ENCODE results near the gene TSPAN7. TPM values are rescaled to one million over a fixed set of nuclear protein-coding genes. Genes with fewer than 3 reads are reported as not detected.

TSPAN7 gene
- total and polyA plus RNA-seq, 2 donors (not counting 1 experiment from before 2014, with no cell fraction given) = 0.07 to 0.32 TPM

DNA sequence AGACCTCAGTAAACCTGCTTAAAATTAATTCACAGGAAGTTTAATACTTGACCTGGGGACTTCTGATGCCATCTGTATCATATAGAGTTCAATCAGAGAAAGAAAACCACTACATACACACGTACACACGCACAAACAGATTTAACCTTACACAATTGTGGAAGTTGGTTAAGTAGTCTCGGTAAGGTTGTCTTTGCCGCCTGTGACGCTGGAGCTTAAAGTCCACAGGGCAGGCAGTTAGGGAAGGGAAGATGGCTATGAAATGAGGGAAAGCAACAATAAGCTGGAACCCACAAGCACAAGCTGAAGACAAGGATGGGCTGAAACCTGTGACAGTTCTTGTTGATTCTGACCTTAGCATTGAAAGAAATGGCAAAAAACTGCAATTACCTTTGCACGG lies 41.7 kb upstream of the TSPAN7 start:
- H3K27me3 ChIP-seq (replicated peaks in 1 of 4; ENCODE audit: control extremely low read depth in 1 of 4, control insufficient read depth in 3 of 4, insufficient read depth in 4 of 4, low read length in 3 of 4) = no peaks in the 10 kb centered on the region
- no peaks in the 10 kb centered on the region for H3K9me3 ChIP-seq (ENCODE audit: control extremely low read depth in 1 of 3, control insufficient read depth in 2 of 3, insufficient read depth in 1 of 3, low read length in 2 of 3)
- no peak overlapping the region for H3K27ac ChIP-seq (ENCODE audit: low read length in 2 of 2)
- H3K4me2 ChIP-seq (replicated peaks; ENCODE audit: low read depth, low read length, poor library complexity, severe bottlenecking) = no peak overlapping the region
- Mint-ChIP-seq H3K4me1 (no peaks in the 10 kb centered on the region), H3K27ac (no peak overlapping the region), H3K9me3 (ENCODE audit: insufficient read depth) (no peaks in the 10 kb centered on the region), H3K27me3 (peaks cover 3% of the 10 kb centered on the region), H3K4me3 (no peak overlapping the region)
- no peaks in the 10 kb centered on the region for H3K79me2 ChIP-seq (ENCODE audit: control insufficient read depth, insufficient read depth, low read length)
- ATAC-seq (ENCODE audit: low read depth) = no peak
- H2AFZ ChIP-seq (ENCODE audit: insufficient read depth, low read depth, low read length, poor library complexity, severe bottlenecking) = no peak overlapping the region
- no peaks in the 10 kb centered on the region for H4K20me1 ChIP-seq (ENCODE audit: control insufficient read depth, insufficient read depth, low read length, poor library complexity, severe bottlenecking)
- H3K36me3 ChIP-seq (replicated peaks in 1 of 2; ENCODE audit: control extremely low read depth in 1 of 2, control insufficient read depth in 1 of 2, extremely low read depth in 1 of 2, insufficient read depth in 2 of 2, low read length in 1 of 2) = no peaks in the 10 kb centered on the region
- H3K4me1 ChIP-seq (ENCODE audit: control insufficient read depth in 2 of 2, insufficient read depth in 2 of 2, low read length in 2 of 2) = no peaks in the 10 kb centered on the region
- POLR2A ChIA-PET = no interaction called here
- no CpG with 5 or more reads among the region's 6 CpGs for WGBS (ENCODE audit: insufficient coverage)
- H3K4me3 ChIP-seq (ENCODE audit: control extremely low read depth in 1 of 5, extremely low read depth in 1 of 5, insufficient read depth in 1 of 5, low read depth in 2 of 5, low read length in 4 of 5) = no peak overlapping the region
- intact Hi-C loops (cut with micrococcal nuclease) = no loop called here
- CTCF ChIA-PET = no interaction called here
- TF ChIP-seq, protein P1, sequence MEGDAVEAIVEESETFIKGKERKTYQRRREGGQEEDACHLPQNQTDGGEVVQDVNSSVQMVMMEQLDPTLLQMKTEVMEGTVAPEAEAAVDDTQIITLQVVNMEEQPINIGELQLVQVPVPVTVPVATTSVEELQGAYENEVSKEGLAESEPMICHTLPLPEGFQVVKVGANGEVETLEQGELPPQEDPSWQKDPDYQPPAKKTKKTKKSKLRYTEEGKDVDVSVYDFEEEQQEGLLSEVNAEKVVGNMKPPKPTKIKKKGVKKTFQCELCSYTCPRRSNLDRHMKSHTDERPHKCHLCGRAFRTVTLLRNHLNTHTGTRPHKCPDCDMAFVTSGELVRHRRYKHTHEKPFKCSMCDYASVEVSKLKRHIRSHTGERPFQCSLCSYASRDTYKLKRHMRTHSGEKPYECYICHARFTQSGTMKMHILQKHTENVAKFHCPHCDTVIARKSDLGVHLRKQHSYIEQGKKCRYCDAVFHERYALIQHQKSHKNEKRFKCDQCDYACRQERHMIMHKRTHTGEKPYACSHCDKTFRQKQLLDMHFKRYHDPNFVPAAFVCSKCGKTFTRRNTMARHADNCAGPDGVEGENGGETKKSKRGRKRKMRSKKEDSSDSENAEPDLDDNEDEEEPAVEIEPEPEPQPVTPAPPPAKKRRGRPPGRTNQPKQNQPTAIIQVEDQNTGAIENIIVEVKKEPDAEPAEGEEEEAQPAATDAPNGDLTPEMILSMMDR (IDR thresholded peaks at IDR 0.05) = no peak
- TF ChIP-seq EZH2 (IDR thresholded peaks at IDR 0.05; ENCODE audit: borderline replicate concordance, insufficient read depth, low read depth, low read length, poor library complexity, severe bottlenecking) = no peak
- no peak for DNase-seq
- no peak overlapping the region for H3K9ac ChIP-seq (ENCODE audit: low read length)

DNA sequence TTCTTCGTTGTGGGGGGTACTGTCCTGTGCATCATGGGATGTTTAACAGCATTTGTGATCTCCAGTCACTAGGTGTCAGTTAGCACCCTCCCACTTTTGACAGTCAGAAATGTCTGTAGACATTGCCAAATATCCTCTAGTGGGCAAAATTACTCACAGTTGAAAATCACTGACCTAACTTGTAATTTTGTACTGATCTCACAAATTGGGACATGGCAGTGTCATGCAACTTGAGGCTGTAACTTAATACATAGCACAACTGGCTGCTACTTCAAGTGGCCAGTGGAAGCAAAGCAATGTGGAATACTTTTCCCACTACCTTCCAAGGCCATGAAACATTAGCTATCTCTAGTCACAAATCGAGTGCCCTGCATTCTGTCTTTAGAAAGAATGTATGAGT lies 23.2 kb upstream of the TSPAN7 start:
- Histone ChIP-seq H3K79me2 (ENCODE audit: control insufficient read depth, insufficient read depth, low read length) (no peaks in the 10 kb centered on the region), H4K20me1 (ENCODE audit: control insufficient read depth, insufficient read depth, low read length, poor library complexity, severe bottlenecking) (no peaks in the 10 kb centered on the region), H2AFZ (ENCODE audit: insufficient read depth, low read depth, low read length, poor library complexity, severe bottlenecking) (no peak overlapping the region), H3K4me3 (ENCODE audit: control extremely low read depth in 1 of 5, extremely low read depth in 1 of 5, insufficient read depth in 1 of 5, low read depth in 2 of 5, low read length in 4 of 5) (no peak overlapping the region), H3K36me3 (replicated peaks in 1 of 2; ENCODE audit: control extremely low read depth in 1 of 2, control insufficient read depth in 1 of 2, extremely low read depth in 1 of 2, insufficient read depth in 2 of 2, low read length in 1 of 2) (no peaks in the 10 kb centered on the region), H3K27me3 (replicated peaks in 1 of 4; ENCODE audit: control extremely low read depth in 1 of 4, control insufficient read depth in 3 of 4, insufficient read depth in 4 of 4, low read length in 3 of 4) (no peaks in the 10 kb centered on the region), H3K4me2 (replicated peaks; ENCODE audit: low read depth, low read length, poor library complexity, severe bottlenecking) (no peak overlapping the region), H3K9ac (ENCODE audit: low read length) (no peak overlapping the region), H3K9me3 (ENCODE audit: control extremely low read depth in 1 of 3, control insufficient read depth in 2 of 3, insufficient read depth in 1 of 3, low read length in 2 of 3) (no peaks in the 10 kb centered on the region), H3K4me1 (ENCODE audit: control insufficient read depth in 2 of 2, insufficient read depth in 2 of 2, low read length in 2 of 2) (no peaks in the 10 kb centered on the region), H3K27ac (ENCODE audit: low read length in 2 of 2) (no peak overlapping the region)
- no CpG with 5 or more reads among the region's 2 CpGs for whole genome bisulfite sequencing (ENCODE audit: insufficient coverage)
- H3K27ac Mint-ChIP-seq = no peak overlapping the region
- intact Hi-C loops (cut with micrococcal nuclease) = no loop called here
- no peaks in the 10 kb centered on the region for H3K4me1 Mint-ChIP-seq
- H3K27me3 Mint-ChIP-seq = no peaks in the 10 kb centered on the region
- no peak for DNase-seq
- ChIA-PET POLR2A (no interaction called here), CTCF (no interaction called here)
- H3K9me3 Mint-ChIP-seq (ENCODE audit: insufficient read depth) = no peaks in the 10 kb centered on the region
- no peak for ATAC-seq (ENCODE audit: low read depth)
- no peak overlapping the region for H3K4me3 Mint-ChIP-seq
- TF ChIP-seq, protein P1 (IDR thresholded peaks at IDR 0.05) = no peak
- no peak for TF ChIP-seq EZH2 (IDR thresholded peaks at IDR 0.05; ENCODE audit: borderline replicate concordance, insufficient read depth, low read depth, low read length, poor library complexity, severe bottlenecking)

Measured in B cell (primary cell).